ENCODE data around the gene HGFAC. TPM values are rescaled to one million over a fixed set of nuclear protein-coding genes. Genes with fewer than 3 reads are reported as not detected.

Gene HGFAC
- total RNA-seq, 1 experiment from 2014 or later = 0.37 TPM

DNA sequence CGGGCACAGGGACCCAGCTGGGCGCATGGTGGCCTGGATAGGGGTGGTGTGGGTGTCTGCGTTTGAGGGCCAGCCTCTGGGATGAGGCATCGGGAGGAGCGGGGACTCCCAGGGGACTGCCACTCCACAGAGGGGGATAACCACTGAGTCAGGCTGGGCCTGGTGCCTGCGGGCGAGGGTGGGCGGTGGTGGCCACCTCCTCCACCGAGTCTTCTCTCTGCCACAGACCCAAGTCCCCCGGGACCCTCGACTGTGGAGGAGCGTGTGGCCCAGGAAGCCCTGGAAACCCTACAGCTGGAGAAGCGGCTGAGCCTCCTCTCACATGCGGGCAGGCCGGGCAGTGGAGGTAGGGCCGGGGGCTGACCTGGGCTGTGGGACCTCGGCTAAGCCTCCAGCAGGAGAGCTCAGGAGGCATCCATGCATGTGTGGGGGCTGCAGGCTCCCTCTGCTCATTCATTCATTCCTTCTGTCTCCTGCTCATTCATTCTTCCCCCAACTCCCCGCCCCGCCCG is 47.7 kb downstream of the HGFAC start:
- H3K18ac ChIP-seq (ENCODE audit: insufficient read length, low read depth, low read length) = no peak overlapping the region
- no peak overlapping the region for H2BK12ac ChIP-seq (ENCODE audit: insufficient read length, low read depth, low read length)
- peaks cover 96% of the 10 kb centered on the region for H3K27me3 Mint-ChIP-seq (ENCODE audit: low read depth)
- no peak overlapping the region for H3K4ac ChIP-seq (ENCODE audit: low read depth, low read length)
- no peak overlapping the region for H2BK120ac ChIP-seq (ENCODE audit: low read depth, low read length, poor library complexity, severe bottlenecking)
- peaks cover 39% of the 10 kb centered on the region; the same call in 1 of the 2 replicates for H3K27me3 ChIP-seq (ENCODE audit: insufficient read depth, low read length)
- no peak overlapping the region for H4K5ac ChIP-seq (ENCODE audit: insufficient read length, low read depth, low read length)
- H3K79me1 ChIP-seq (ENCODE audit: insufficient read depth, low read depth, low read length, poor library complexity, severe bottlenecking) = no peaks in the 10 kb centered on the region
- no peak overlapping the region for H2BK15ac ChIP-seq (ENCODE audit: low read depth, low read length)
- H3K4me1 Mint-ChIP-seq = peaks cover 18 to 45% of the 10 kb centered on the region in 2 experiments
- no peaks in the 10 kb centered on the region for H3K9me3 ChIP-seq (ENCODE audit: control insufficient read depth, low read depth, low read length)
- no peak overlapping the region; the same call in 1 of the 2 replicates for H3K14ac ChIP-seq (ENCODE audit: insufficient read depth, low read length)
- no peaks in the 10 kb centered on the region for H3K23me2 ChIP-seq (ENCODE audit: insufficient read length, low read depth, low read length, poor library complexity, severe bottlenecking)
- WGBS (ENCODE audit: extremely low coverage, insufficient read length, low lambda C conversion rate) = 100% methylated on average over 3 of the region's 20 CpGs
- no peaks in the 10 kb centered on the region for H3K79me2 ChIP-seq (ENCODE audit: insufficient read depth, low read length)
- no peak overlapping the region for H3K23ac ChIP-seq (ENCODE audit: insufficient read length, low read depth, low read length)
- H2AK5ac ChIP-seq (ENCODE audit: insufficient read length, low read length) = no peak overlapping the region
- H3K4me1 ChIP-seq (ENCODE audit: insufficient read depth, low read length) = no peaks in the 10 kb centered on the region
- H3K36me3 Mint-ChIP-seq (ENCODE audit: insufficient read depth in 1 of 3, low read depth in 3 of 3) = no peaks in the 10 kb centered on the region; a peak in 1 of 7 replicates
- H4K91ac ChIP-seq (ENCODE audit: insufficient read length, low read depth, low read length) = no peak overlapping the region
- no peak overlapping the region for H2AFZ ChIP-seq (ENCODE audit: low read length)
- no peak overlapping the region for H4K8ac ChIP-seq (replicated peaks; ENCODE audit: insufficient read length, low read depth, low read length)
- TF ChIP-seq, protein P1, sequence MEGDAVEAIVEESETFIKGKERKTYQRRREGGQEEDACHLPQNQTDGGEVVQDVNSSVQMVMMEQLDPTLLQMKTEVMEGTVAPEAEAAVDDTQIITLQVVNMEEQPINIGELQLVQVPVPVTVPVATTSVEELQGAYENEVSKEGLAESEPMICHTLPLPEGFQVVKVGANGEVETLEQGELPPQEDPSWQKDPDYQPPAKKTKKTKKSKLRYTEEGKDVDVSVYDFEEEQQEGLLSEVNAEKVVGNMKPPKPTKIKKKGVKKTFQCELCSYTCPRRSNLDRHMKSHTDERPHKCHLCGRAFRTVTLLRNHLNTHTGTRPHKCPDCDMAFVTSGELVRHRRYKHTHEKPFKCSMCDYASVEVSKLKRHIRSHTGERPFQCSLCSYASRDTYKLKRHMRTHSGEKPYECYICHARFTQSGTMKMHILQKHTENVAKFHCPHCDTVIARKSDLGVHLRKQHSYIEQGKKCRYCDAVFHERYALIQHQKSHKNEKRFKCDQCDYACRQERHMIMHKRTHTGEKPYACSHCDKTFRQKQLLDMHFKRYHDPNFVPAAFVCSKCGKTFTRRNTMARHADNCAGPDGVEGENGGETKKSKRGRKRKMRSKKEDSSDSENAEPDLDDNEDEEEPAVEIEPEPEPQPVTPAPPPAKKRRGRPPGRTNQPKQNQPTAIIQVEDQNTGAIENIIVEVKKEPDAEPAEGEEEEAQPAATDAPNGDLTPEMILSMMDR (conservative IDR thresholded peaks at IDR 0.05) = no peak
- H3K27ac Mint-ChIP-seq = no peak overlapping the region
- H3K27ac ChIP-seq (ENCODE audit: insufficient read length, low read depth, low read length) = no peak overlapping the region
- no peak overlapping the region for H3K4me2 ChIP-seq (ENCODE audit: insufficient read depth, insufficient read length, low read length)
- H4K20me1 ChIP-seq (ENCODE audit: control insufficient read depth, insufficient read depth, insufficient read length) = peaks cover 4% of the 10 kb centered on the region
- DNase-seq = no peak
- no peak overlapping the region for H2BK5ac ChIP-seq (ENCODE audit: insufficient read length, low read length)
- H3K56ac ChIP-seq (ENCODE audit: insufficient read length, low read depth, low read length) = no peak overlapping the region
- no peak overlapping the region for H2BK20ac ChIP-seq (ENCODE audit: low read depth, low read length, poor library complexity, severe bottlenecking)
- no peak overlapping the region for H3T11ph ChIP-seq (ENCODE audit: low read length)
- no peak overlapping the region for H3K4me3 Mint-ChIP-seq
- no peaks in the 10 kb centered on the region; a peak in 1 of 5 replicates for H3K9me3 Mint-ChIP-seq
- H3K9ac ChIP-seq (ENCODE audit: extremely low read depth, insufficient read length, low read length) = no peak overlapping the region

Measured in H9 (cell line).